Chondrocyte (in vitro differentiated cells): ENCODE results near the gene TOB2. TPM values are rescaled to one million over a fixed set of nuclear protein-coding genes. Genes with fewer than 3 reads are reported as not detected.

Source experiments
- DNase-seq: peaks from one replicate; pipeline ENCODE4 v3.0.0; 2021; ENCODE audit warnings: mixed read lengths, low spot score
- H3K27ac Mint-ChIP-seq: one replicate; pipeline ENCODE4 v1.8.0; 2021; ENCODE audit warnings: mild to moderate bottlenecking, moderate library complexity, mixed read lengths; ENCODE audit not compliant: unreplicated experiment
- H3K27me3 Mint-ChIP-seq: 2 replicates; pipeline ENCODE4 v1.8.0; 2021; ENCODE audit warnings: low read depth, mixed read lengths
- H3K36me3 Mint-ChIP-seq: 2 replicates; pipeline ENCODE4 v1.8.0; 2021; ENCODE audit warnings: low read depth, mixed read lengths
- H3K4me1 Mint-ChIP-seq: 2 replicates; pipeline ENCODE4 v1.8.0; 2021; ENCODE audit warnings: low read depth, mild to moderate bottlenecking, mixed read lengths
- H3K4me3 Mint-ChIP-seq: one replicate; pipeline ENCODE4 v1.8.0; 2021; ENCODE audit warnings: mild to moderate bottlenecking, moderate library complexity, mixed read lengths; ENCODE audit not compliant: unreplicated experiment
- H3K9me3 Mint-ChIP-seq: 2 replicates; pipeline ENCODE4 v1.8.0; 2021; ENCODE audit warnings: low read depth, mixed read lengths
- CTCF ChIP-seq: fragments of 200-600 bp; sonication (generic); IDR thresholded peaks from 2 replicates; pipeline ENCODE4 v1.5.0; 2021; ENCODE audit warnings: antibody characterized with exemption, mild to moderate bottlenecking, moderate library complexity
- total RNA-seq: library from RNA; stranded (reverse); gene quantifications from 3 replicates; pipeline ENCODE4 v1.2.1, GENCODE V29; 2021

Gene TOB2
- total RNA-seq, 1 donor from 2014 or later: 37.7 TPM

- Mint-ChIP-seq H3K4me3 (no peak overlapping the region), H3K27ac (peak overlapping the region; percentile 90), H3K27me3 (no peaks in the 10 kb centered on the region), H3K9me3 (no peaks in the 10 kb centered on the region), H3K36me3 (no peaks in the 10 kb centered on the region), H3K4me1 (peaks cover 54% of the 10 kb centered on the region)
- TF ChIP-seq CTCF: no peak
- DNase-seq: peak; percentile 5
Observed at GRCh38 chr22:41480397-41480735, 33.8 kb upstream of the TOB2 start.

DNA sequence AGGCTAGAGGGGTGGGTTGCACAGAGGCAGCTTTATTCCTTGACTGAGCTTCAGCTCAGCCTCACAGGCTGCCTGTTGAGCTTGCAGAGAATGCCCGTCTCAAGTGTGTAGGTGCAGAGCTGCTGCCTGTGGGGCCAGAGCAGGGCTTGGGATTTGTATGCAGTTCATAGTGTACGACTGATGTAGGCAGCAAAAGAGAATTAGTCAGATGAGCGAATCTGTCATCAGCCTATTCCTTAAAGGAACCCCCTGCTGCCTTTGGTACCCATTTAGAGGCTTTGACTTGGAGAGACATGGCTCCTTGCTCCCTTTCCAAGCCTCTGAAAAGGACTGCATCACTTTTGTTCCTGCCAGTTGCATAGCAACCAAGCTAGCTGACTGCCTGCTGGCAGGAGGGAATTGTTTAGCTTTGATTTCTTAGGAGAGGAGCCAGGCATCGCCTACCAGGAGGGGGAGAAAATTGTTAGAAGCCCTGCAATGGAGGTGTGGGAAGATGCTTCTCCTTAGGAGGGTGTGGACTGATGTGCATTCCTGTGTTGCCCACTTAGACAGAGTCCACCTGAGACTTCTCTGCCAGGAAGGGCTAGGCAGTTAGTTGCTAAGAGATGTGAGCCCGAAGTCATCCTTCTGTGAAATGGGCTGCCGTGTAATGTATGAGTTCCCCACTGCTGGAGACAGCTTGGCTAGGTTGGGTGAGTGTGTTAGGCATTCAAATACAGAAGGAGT is 33.2 kb upstream of the TOB2 start:
- Mint-ChIP-seq H3K36me3 (no peaks in the 10 kb centered on the region), H3K4me1 (peaks cover 54% of the 10 kb centered on the region), H3K9me3 (no peaks in the 10 kb centered on the region), H3K27ac (peak overlapping the region; percentile 90), H3K27me3 (no peaks in the 10 kb centered on the region), H3K4me3 (no peak overlapping the region)
- TF ChIP-seq CTCF: peak; percentile 49
- DNase-seq: peak; percentile 17

GRCh38 chr22:41478891-41479521 is 32.4 kb upstream of the TOB2 start:
- Mint-ChIP-seq H3K4me3 (no peak overlapping the region), H3K27me3 (no peaks in the 10 kb centered on the region), H3K36me3 (no peaks in the 10 kb centered on the region), H3K4me1 (peaks cover 52% of the 10 kb centered on the region), H3K27ac (peak overlapping the region; percentile 90), H3K9me3 (no peaks in the 10 kb centered on the region)
- DNase-seq: peak; percentile 22
- TF ChIP-seq CTCF: no peak

DNA sequence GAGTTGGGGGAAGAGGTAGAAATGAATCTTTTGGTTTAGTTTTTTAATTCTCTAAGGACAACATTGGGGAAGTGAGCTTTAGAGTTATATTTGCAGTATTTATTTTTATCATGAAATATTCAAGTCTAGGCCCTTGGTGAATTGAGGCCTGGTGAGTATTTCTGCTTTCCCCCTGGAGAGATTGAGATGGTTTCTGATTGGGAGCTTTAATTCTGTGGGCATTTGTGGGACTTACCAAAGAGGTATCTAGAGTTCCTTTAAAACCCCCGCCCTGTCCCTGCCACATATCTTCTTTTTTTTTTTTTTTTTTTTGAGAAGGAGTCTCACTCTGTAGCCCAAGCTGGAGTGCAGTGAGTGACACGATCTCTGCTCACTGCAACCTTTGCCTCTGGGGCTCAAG is 31.9 kb upstream of the TOB2 start:
- Mint-ChIP-seq H3K27ac (peak overlapping the region; percentile 19), H3K9me3 (no peaks in the 10 kb centered on the region), H3K4me1 (peaks cover 47% of the 10 kb centered on the region), H3K27me3 (no peaks in the 10 kb centered on the region), H3K4me3 (no peak overlapping the region), H3K36me3 (no peaks in the 10 kb centered on the region)
- no peak for DNase-seq
- TF ChIP-seq CTCF: no peak

DNA sequence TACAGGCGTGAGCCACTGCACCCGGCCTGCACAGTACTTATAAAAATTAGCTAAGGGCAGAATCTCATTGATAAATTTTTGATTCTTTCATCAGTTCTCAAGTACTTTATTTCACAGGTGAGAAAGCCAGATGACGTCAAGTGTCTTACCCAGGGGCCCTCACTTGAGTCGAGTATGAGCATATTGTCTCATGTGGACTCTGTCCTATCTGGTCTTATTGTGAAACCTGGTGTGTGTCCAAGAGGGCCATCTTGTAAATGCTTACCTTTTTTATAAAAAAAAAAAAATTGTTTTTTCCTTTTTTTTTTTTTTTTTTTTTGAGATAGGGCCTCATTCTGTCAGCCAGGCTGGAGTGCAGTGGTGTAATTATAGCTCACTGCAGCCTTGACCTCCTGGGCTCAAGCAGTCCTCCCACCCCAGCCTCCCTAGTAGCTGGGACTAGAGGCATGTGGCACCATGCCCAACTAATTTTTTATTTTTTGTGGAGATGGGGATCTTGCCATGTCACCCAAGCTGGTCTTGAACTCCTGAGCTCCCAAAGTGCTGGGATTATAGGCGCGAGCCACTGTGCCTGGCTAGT is 28.4 kb upstream of the TOB2 start:
- no peaks in the 10 kb centered on the region for H3K27me3 Mint-ChIP-seq
- H3K36me3 Mint-ChIP-seq: no peaks in the 10 kb centered on the region

More for the DNA sequence above, 28.4 kb upstream of the TOB2 start:
- no peak for TF ChIP-seq CTCF
- no peak overlapping the region for H3K27ac Mint-ChIP-seq
- no peaks in the 10 kb centered on the region for H3K9me3 Mint-ChIP-seq
- H3K4me1 Mint-ChIP-seq: peaks cover 21% of the 10 kb centered on the region
- no peak overlapping the region for H3K4me3 Mint-ChIP-seq
- DNase-seq: no peak
